Glutamatergic neuron (in vitro differentiated cells): ENCODE data around the gene PIMREG. TPM values are rescaled to one million over a fixed set of nuclear protein-coding genes. Genes with fewer than 3 reads are reported as not detected.

Source experiments
- DNase-seq: peaks from one replicate; pipeline ENCODE4 v3.0.0; 2022
- H3K27ac Mint-ChIP-seq: one replicate; pipeline ENCODE4 v1.8.0; 2020; ENCODE audit warnings: mild to moderate bottlenecking, mixed read lengths, inconsistent platforms; ENCODE audit not compliant: unreplicated experiment
- H3K27me3 Mint-ChIP-seq: one replicate; pipeline ENCODE4 v1.8.0; 2020; ENCODE audit warnings: mild to moderate bottlenecking, moderate library complexity, mixed read lengths, inconsistent platforms; ENCODE audit not compliant: unreplicated experiment
- H3K36me3 Mint-ChIP-seq: one replicate; pipeline ENCODE4 v1.8.0; 2020; ENCODE audit warnings: mild to moderate bottlenecking, mixed read lengths, inconsistent platforms; ENCODE audit not compliant: unreplicated experiment
- H3K4me1 Mint-ChIP-seq: one replicate; pipeline ENCODE4 v1.8.0; 2020; ENCODE audit warnings: mild to moderate bottlenecking, low read depth, mixed read lengths, inconsistent platforms; ENCODE audit not compliant: unreplicated experiment
- H3K4me3 Mint-ChIP-seq: one replicate; pipeline ENCODE4 v1.8.0; 2020; ENCODE audit warnings: mild to moderate bottlenecking, mixed read lengths, inconsistent platforms; ENCODE audit not compliant: unreplicated experiment
- H3K9me3 Mint-ChIP-seq: one replicate; pipeline ENCODE4 v1.8.0; 2020; ENCODE audit warnings: mild to moderate bottlenecking, moderate library complexity, mixed read lengths, inconsistent platforms; ENCODE audit not compliant: unreplicated experiment
- CTCF ChIP-seq: fragments of 200-600 bp; sonication (generic); IDR thresholded peaks from one replicate; pipeline ENCODE4 v1.5.0; 2021; ENCODE audit not compliant: partially characterized antibody, unreplicated experiment
- total RNA-seq: library from RNA; stranded (reverse); fragmentation: NEBNext Ultra II Directional; extraction: Animal tissue kit (Norgen Biotek cat#: 25700); gene quantifications from one replicate; pipeline ENCODE4 v1.2.1, GENCODE V29; 2021; ENCODE audit not compliant: unreplicated experiment

Gene PIMREG
- total RNA-seq, 1 donor from 2014 or later: 28.4 TPM

- DNase-seq: no peak
- peak overlapping the region; percentile 48 for H3K27ac Mint-ChIP-seq
- peak overlapping the region; percentile 70 for H3K4me3 Mint-ChIP-seq
- peaks cover 44% of the 10 kb centered on the region for H3K4me1 Mint-ChIP-seq
- H3K9me3 Mint-ChIP-seq: peaks cover 5% of the 10 kb centered on the region
- H3K36me3 Mint-ChIP-seq: no peaks in the 10 kb centered on the region
- peaks cover 6% of the 10 kb centered on the region for H3K27me3 Mint-ChIP-seq
- TF ChIP-seq CTCF: no peak
These were observed 8.4 kb downstream of the PIMREG start for GRCh38 chr17:6452471-6453266.

GRCh38 chr17:6453279-6454024, 9.2 kb downstream of the PIMREG start:
- H3K27me3 Mint-ChIP-seq: peaks cover 6% of the 10 kb centered on the region
- no peaks in the 10 kb centered on the region for H3K36me3 Mint-ChIP-seq
- no peak for DNase-seq
- H3K9me3 Mint-ChIP-seq: peaks cover 2% of the 10 kb centered on the region
- TF ChIP-seq CTCF: no peak
- peak overlapping the region; percentile 38 for H3K4me3 Mint-ChIP-seq
- peaks cover 44% of the 10 kb centered on the region for H3K4me1 Mint-ChIP-seq
- H3K27ac Mint-ChIP-seq: peak overlapping the region; percentile 24

- Mint-ChIP-seq H3K4me1 (peaks cover 43% of the 10 kb centered on the region), H3K9me3 (peaks cover 2% of the 10 kb centered on the region), H3K36me3 (no peaks in the 10 kb centered on the region), H3K4me3 (peak overlapping the region; percentile 54), H3K27ac (no peak overlapping the region), H3K27me3 (peaks cover 6% of the 10 kb centered on the region)
- DNase-seq: no peak
- no peak for TF ChIP-seq CTCF
These were observed 10.5 kb downstream of the PIMREG start for GRCh38 chr17:6454495-6455320.

- Mint-ChIP-seq H3K36me3 (peaks cover 4% of the 10 kb centered on the region), H3K4me1 (peaks cover 36% of the 10 kb centered on the region), H3K27ac (no peak overlapping the region), H3K9me3 (peaks cover 4% of the 10 kb centered on the region), H3K27me3 (peaks cover 7% of the 10 kb centered on the region), H3K4me3 (no peak overlapping the region)
- DNase-seq: peak; percentile 57
- no peak for TF ChIP-seq CTCF
These were observed 11.1 kb downstream of the PIMREG start for GRCh38 chr17:6455321-6455705.
